Measurements from ENCODE around the gene NCKAP5. TPM values are rescaled to one million over a fixed set of nuclear protein-coding genes. Genes with fewer than 3 reads are reported as not detected.

NCKAP5 gene
- total RNA-seq, 6 donors from 2014 or later = 22.1 to 51.1 (median 41.4) TPM

GRCh38 chr2:132656266-132656975 lies 911.8 kb downstream of the NCKAP5 start:
- Histone ChIP-seq H3K36me3 (no peaks in the 10 kb centered on the region), H3K4me3 (no peak overlapping the region), H3K27ac (no peak overlapping the region), H3K9me3 (no peaks in the 10 kb centered on the region), H3K4me1 (no peaks in the 10 kb centered on the region), H3K27me3 (no peaks in the 10 kb centered on the region)
- TF ChIP-seq POLR2AphosphoS5 (IDR thresholded peaks at IDR 0.05) (no peak), POLR2A (IDR thresholded peaks at IDR 0.05) (no peak), CTCF (IDR thresholded peaks at IDR 0.05) (no peak), EP300 (IDR thresholded peaks at IDR 0.05) (no peak)
- no peak for ATAC-seq (ENCODE audit: low FRiP score in 2 of 2)
- DNase-seq = no peak
- 66 to 68% methylated on average over 7 of the region's 7 CpGs for WGBS, 2 donors

- WGBS, 2 donors = 92 to 95% methylated on average over 7 of the region's 7 CpGs
- ATAC-seq (ENCODE audit: low FRiP score in 2 of 2) (no peak), DNase-seq (no peak)
- TF ChIP-seq CTCF (IDR thresholded peaks at IDR 0.05) (no peak), POLR2AphosphoS5 (IDR thresholded peaks at IDR 0.05) (no peak), EP300 (IDR thresholded peaks at IDR 0.05) (no peak), POLR2A (IDR thresholded peaks at IDR 0.05) (no peak)
- H3K4me1 ChIP-seq = no peaks in the 10 kb centered on the region
- no peaks in the 10 kb centered on the region for H3K27me3 ChIP-seq
- no peak overlapping the region for H3K4me3 ChIP-seq
- H3K27ac ChIP-seq = no peak overlapping the region
- H3K36me3 ChIP-seq = no peaks in the 10 kb centered on the region
- no peaks in the 10 kb centered on the region for H3K9me3 ChIP-seq
Observed at GRCh38 chr2:132654968-132655367, 913.3 kb downstream of the NCKAP5 start.

GRCh38 chr2:132654335-132654734 lies 913.9 kb downstream of the NCKAP5 start:
- DNase-seq = no peak
- no peaks in the 10 kb centered on the region for H3K4me1 ChIP-seq
- no peak for TF ChIP-seq POLR2AphosphoS5 (IDR thresholded peaks at IDR 0.05)
- no peak for TF ChIP-seq EP300 (IDR thresholded peaks at IDR 0.05)
- TF ChIP-seq POLR2A (IDR thresholded peaks at IDR 0.05) = no peak
- TF ChIP-seq CTCF (IDR thresholded peaks at IDR 0.05) = no peak
- no peaks in the 10 kb centered on the region for H3K27me3 ChIP-seq
- no peak overlapping the region for H3K4me3 ChIP-seq
- no peak for ATAC-seq (ENCODE audit: low FRiP score in 2 of 2)
- H3K27ac ChIP-seq = no peak overlapping the region
- no peaks in the 10 kb centered on the region for H3K36me3 ChIP-seq
- WGBS, 2 donors = 77 to 94% methylated on average over 4 of the region's 4 CpGs
- H3K9me3 ChIP-seq = no peaks in the 10 kb centered on the region

GRCh38 chr2:132652474-132652873 lies 915.8 kb downstream of the NCKAP5 start:
- WGBS, 2 donors = 68 to 75% methylated on average over 5 to 8 of the region's 8 CpGs
- H3K9me3 ChIP-seq = no peaks in the 10 kb centered on the region
- H3K27ac ChIP-seq = no peak overlapping the region
- no peaks in the 10 kb centered on the region for H3K4me1 ChIP-seq
- TF ChIP-seq EP300 (IDR thresholded peaks at IDR 0.05) (no peak), CTCF (IDR thresholded peaks at IDR 0.05) (no peak), POLR2A (IDR thresholded peaks at IDR 0.05) (no peak), POLR2AphosphoS5 (IDR thresholded peaks at IDR 0.05) (no peak)
- ATAC-seq (ENCODE audit: low FRiP score in 2 of 2) = no peak
- no peak overlapping the region for H3K4me3 ChIP-seq
- DNase-seq = no peak
- H3K27me3 ChIP-seq = no peaks in the 10 kb centered on the region
- no peaks in the 10 kb centered on the region for H3K36me3 ChIP-seq

Measured in upper lobe of left lung (tissue), 6 donors.